GM21619 (cell line): ENCODE results near the gene S1PR5.

Source experiments
- ATAC-seq: cut with Tn5 transposase; IDR thresholded peaks from one replicate; pipeline ENCODE4 v1.9.1; 2021; ENCODE audit not compliant: unreplicated experiment

The S1PR5 gene

DNA sequence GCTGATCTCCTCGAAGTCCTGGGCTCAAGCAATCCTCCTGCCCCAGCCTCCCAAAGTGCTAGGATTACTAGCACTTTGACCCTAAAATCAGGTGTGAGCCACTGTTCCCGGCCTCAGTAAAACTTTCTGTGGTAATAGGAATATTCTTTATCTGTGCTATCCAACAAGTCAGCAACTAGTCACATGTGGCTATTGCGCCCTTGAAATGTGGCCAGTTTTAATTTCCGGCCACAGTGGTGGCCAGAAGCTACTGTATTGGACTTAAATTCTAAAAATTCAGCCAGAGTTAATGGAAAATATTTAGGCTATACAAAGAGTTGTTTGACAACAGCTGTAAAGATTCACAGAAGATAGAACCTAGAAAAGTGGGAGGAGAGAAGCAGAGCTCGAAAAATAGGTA lies 44.1 kb downstream of the S1PR5 start:
- ATAC-seq, result no peak

DNA sequence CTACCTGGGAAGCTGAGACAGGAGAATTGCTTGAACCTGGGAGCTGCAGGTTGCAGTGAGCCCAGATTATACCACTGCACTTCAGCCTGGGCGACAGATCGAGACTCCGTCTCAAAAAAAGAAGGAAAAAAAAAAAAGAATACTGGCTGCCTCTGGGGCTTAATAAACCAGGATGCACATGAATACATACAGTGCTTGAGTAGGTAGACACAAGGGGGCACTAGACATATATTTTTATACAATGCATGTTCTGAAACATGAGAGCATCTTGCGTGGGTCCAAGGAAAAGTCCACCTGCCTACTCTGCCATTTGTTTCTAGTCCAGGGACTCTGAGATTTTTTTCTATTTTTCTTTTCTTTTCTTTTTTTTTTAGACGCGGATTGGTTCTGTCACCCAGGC lies 45.3 kb downstream of the S1PR5 start:
- ATAC-seq, result no peak

DNA sequence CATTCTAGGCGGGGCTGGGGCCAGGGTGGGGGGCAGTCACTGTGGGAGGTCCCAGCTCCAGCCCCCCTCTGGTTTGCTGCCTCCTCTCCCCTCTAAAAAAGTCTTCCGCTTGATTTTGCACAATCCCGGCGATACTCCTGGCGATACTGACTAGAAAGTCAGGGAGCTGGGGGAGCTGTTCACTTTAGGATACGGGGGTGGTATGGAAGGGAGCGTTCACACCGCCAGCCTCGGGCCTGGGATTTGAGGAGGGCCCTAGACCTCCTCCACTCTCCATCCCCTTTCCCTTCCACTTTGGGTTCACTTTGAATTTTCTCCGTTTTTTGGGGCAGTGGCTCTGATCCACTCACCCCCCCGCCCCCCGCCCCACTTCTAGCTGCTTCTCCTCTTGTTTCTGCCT lies 49.1 kb downstream of the S1PR5 start:
- no peak for ATAC-seq

DNA sequence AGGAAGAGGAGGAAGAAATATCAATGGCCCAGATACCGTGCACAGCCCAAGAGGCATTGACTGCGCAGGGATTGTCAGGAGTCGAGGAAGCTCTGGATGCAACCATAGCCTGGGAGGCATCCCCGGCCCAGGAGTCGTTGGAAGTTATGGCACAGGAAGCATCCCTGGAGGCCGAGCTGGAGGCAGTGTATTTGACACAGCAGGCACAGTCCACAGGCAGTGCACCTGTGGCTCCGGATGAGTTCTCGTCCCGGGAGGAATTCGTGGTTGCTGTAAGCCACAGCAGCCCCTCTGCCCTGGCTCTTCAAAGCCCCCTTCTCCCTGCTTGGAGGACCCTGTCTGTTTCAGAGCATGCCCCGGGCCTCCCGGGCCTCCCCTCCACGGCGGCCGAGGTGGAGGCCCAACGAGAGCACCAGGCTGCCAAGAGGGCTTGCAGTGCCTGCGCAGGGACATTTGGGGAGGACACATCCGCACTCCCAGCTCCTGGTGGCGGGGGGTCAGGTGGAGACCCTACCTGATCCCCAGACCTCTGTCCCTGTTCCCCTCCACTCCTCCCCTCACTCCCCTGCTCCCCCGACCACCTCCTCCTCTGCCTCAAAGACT lies 50.0 kb downstream of the S1PR5 start:
- no peak for ATAC-seq

DNA sequence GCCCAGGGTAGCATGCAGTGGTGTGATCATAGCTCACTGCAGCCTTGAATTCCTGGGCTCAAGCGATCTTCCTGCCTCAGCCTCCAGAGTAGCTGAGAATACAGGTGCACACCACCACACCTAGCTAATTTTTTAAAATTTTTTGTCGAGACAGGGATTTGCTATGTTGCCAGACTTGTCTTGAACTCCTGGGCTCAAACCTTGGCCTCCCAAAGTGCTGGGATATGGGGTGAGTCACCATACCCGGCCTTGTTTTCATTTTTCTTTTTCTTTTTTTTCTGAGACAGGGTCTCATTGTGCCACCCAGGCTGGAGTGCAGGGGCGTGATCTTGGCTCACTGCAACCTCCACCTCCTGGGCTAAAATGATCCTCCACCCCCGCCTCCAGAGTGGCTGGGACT lies 52.8 kb downstream of the S1PR5 start:
- no peak for ATAC-seq
